Raji (cell line): Measurements from ENCODE around the gene AIRE.
"Not testable (repeated sequence)": the region's sequence is repeated elsewhere in the genome, so short reads cannot be mapped to it uniquely, and the experiment has no call there.

ENCODE experiments used
- POLR2A ChIP-seq: IDR thresholded peaks from 2 replicates; pipeline ENCODE4 v1.6.1; 2011; ENCODE audit warnings: low read depth, low read length, control low read depth; ENCODE audit not compliant: insufficient read depth

Gene AIRE

DNA sequence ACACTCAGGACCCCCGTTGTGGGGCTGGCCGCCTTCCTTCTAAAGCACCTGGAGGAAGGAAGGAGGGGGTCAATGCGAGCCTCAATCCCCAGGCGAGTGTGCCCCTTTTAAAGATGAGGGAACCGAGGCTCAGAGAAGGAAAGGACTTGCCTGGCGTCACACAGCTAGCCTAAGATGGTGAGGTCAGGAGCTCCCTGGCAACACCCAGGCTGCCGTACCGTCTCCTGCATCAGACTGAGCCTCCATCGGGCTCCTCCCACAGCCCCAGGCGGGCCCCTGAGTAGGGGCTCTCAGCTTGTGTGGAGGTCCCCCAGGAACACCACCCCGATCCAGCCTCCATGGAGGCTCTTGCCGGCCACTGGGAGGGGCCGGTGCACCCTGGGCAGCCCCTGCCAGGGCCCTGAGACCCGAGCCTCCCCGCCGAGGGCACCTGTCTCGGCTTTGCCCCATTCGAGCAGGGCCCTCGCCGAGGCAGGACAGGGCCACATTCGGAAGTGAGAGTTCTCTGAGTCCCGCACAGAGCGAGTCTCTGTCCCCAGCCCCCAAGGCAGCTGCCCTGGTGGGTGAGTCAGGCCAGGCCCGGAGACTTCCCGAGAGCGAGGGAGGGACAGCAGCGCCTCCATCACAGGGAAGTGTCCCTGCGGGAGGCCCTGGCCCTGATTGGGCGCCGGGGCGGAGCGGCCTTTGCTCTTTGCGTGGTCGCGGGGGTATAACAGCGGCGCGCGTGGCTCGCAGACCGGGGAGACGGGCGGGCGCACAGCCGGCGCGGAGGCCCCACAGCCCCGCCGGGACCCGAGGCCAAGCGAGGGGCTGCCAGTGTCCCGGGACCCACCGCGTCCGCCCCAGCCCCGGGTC lies at the start of gene AIRE:
AIRE (plus strand) TSS at position 739 of the 855 bp plus-strand sequence. CDS start 131 bp downstream, outside the sequence.
- TF ChIP-seq POLR2A = no peak

DNA sequence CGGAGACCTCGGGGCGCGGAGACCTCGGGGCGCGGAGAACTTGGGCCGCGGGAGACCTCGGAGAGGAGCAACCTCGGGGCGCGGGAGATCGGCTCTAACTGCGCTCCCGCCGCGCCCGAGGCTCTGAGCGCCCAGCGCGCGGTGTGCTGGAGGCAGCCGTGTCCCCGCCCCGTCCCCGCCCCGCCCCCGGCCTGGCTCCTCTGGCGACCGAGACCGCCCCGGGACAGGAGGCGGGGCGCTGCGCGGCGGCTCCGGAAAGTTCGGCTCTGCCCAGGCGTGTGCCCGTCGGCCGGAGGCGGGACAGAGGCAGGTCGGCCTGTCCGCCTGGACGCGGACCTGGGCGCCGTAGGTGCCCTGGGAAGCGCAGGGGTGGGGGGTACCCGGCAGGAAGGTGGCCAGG lies 44.8 kb upstream of the AIRE start, which contains the start of gene ICOSLG:
ICOSLG (minus strand) TSS at position 102 of the 400 bp plus-strand sequence. CDS start 126 bp downstream, outside the sequence.
- not testable (repeated sequence) for TF ChIP-seq POLR2A

DNA sequence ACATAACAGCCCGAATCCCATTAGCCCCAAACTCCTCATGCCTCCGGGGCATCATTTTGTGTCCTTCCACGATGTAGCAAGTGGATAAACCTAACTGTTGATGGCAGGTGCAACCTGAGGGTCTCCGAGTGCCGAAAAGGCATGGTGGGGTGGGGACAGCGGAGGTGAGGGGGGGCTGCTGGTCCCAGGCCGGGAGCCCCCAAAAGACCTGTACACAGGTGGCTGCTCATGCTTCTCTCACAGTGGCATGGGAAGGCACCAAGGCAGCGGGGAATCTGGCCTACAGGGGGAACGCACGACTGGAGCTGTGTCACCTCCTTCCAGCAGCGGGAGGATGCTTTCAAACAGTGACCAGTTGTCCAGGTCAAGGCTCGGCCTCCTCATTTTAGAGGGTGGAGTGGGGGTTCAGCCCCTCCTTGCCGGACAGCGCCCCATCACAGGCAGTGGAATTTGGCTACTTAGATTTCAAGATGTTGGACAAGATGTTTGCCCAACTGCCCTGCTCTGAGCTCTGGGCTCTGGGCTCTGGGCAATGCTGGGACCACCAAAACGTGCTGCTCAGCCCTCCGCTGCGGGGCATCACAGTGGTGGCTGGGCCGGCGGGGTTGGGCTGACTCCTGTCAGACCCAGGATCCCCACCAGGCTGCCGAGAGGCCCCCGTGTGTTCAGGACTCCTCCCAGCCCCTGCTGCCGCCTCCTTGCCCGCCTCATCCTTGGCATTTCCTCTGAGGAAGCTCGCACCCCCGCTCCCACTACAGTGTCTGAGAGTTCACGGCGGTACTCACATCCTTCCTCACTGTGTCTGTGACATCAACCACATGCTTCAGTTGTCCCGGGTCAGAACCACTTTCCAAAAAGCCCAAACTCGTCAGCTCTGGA lies 31.6 kb upstream of the AIRE start:
- TF ChIP-seq POLR2A = no peak

DNA sequence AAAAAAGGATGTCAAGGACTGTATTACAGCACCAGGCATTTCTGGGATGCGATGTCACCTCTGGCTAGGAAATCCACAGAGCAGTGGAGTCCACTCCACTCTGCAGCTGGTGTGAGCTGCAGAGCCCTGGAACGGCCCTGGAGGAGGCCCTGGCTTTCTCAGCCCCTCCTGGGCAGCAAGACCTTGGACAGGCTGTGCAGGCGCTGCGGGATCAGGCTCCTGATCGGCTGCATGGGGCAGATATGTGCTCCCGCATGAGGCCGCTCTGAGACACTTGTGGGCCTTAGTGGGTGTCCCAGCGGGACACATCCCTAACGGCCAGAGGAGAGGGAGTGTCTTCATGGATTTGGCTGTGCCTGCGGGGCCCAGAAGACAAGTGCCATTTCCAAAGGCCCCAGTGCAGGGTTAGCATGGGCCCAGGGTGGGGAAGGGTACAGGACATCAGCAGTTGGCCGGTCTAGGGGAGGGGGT lies 30.1 kb upstream of the AIRE start:
- no peak for TF ChIP-seq POLR2A

DNA sequence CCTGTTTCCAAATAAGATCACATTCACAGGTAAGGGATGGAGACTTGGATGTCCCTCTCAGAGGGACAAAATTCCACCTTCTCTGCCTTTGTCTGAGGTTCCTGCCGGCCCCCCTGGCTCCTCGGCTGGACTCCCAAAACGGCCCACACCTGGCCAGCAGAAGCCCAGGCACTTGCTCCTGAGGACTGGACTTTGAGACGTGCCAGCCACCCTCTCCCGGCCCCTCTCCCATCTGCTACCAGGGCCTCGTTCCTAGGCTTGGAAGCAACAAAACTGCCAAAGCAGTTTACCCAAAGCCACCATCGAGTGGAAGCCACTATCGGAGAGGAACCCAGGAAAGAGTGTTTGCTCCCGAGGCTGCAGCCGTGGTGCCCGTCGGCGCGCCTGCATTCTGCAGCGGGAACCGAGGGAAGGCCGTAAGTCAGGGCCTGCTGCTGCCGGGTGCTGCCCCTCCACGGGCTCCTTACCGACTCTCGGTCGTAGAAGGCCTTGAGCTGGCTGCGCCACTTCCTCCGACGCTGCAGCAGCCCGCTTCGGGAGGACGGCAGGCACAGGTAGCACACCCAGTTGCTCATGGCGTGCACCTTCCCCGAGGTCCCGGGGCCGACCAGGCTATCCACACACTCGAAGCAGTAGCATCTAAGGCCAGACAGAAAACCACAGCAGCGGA lies 27.5 kb upstream of the AIRE start:
- TF ChIP-seq POLR2A = no peak

DNA sequence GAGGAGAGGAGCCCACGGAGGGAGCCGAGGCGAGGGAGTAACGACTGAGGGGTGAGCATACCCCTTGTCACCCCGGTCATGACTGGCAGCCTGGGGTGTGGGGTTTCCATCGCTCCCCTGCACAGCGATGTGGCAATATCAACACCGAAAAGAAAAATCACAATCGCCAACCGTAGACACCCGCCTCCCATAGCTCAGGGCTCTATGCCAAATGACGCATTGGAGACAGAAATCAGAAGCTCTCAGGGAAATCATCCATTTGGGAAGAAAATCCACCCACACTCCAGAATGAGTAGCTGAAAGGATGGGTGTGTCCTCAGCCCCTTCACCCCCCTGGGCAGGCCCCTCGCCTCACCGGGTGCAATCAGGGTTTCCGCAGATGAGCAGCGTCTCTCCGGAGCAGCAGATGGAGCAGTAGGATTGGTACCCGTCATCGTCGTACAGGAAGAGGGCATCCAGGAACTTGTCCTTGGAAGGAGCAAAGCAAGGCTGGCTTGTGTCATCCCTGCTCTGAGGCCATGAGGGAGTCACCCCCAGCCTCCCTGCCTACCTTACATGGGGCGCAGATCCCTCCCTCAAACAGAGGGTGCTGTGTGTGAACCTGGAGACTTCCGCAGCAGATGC lies 26.5 kb upstream of the AIRE start:
- no peak for TF ChIP-seq POLR2A

DNA sequence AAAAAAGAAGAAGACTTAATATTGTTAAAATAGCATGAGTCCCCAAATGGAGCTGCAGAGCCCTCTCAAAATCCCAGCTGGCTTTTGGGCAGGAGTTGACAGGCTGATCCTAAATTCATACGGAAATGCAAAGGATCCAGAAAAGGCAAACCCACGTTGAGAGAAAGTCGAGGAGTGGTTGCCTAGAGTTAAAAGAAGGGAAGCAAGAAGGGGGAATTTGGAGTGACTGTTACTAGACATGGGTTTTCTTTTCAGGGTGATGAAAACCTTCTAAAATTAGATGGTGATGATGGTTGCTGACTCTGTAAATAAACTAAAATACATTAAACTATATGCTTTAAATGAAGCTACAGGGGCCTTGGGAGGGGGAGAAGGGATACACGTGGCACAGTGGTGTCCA lies 25.6 kb upstream of the AIRE start:
- TF ChIP-seq POLR2A = no peak

DNA sequence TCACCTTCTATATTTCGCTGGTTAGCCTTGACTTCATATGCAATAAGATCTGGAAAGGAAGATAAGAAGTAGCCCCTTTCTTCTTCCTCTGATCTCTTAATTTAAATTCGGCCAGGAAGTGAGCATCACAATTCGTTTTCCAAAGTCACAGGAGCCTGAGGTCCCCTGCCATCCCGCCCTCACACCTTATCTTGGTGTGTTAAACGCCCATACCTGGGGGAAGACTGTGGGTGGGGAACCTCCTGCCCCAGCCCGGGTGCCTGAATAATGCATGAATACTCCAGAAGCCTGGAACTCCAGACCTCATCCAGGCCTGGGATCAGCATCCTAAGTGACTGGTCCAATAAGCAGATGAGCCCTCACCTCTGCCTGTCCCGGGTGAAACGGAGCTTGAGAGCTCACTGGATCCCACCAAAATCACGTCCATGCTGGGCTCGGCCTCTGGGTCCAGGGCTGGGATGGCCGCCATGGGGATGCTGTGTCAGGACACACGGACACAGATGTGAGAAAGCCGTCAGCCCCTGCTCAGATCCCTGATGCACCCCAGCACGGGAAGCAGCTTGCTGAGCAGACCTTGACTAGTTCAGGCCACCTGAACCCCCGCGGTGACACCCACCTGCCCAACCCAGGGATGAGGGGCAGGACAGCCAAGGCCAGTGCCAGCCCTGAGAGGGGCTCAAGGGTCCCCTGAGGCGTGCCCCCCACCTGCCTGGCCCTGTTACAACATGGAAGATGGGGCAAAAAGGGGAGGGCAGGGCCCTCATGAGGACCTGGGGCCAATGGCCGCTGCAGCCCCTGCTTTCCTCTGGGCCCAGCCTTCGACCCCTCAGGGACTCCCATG lies 24.7 kb upstream of the AIRE start:
- TF ChIP-seq POLR2A = no peak

DNA sequence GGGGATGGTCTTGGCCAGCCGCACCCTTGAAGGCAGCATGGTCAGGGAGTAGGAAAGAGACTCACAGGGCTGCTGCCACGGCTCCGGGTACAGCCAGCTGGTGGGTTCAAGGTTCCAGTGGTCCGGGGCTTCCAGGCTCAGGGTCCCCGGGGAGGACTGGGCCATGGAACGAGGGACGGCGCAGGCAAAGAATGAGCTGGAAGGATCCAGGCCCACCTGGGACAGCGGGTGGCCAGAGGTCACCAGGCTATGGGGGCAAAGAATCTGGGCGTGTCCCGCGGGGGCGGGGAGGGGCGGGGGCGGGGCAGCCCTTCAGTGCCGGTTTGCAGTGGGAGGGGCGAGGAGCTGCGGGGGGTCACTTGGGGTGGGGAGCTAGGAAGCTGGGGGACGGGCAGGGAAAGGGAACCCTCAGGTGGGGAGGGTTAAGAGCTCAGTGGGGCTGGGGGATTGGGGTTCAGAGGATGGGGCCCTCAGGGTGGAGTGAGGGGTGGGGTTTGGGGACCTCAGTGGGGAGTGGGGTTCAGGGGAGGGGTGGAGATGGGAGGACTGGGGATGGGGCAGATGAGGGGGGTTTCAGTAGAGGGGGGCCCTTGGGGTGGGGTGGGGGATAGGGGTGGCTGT lies 23.9 kb upstream of the AIRE start, which contains the start of gene DNMT3L:
DNMT3L (minus strand) TSS at position 223 of the 621 bp plus-strand sequence. CDS start 638 bp downstream, outside the sequence.
- no peak for TF ChIP-seq POLR2A

DNA sequence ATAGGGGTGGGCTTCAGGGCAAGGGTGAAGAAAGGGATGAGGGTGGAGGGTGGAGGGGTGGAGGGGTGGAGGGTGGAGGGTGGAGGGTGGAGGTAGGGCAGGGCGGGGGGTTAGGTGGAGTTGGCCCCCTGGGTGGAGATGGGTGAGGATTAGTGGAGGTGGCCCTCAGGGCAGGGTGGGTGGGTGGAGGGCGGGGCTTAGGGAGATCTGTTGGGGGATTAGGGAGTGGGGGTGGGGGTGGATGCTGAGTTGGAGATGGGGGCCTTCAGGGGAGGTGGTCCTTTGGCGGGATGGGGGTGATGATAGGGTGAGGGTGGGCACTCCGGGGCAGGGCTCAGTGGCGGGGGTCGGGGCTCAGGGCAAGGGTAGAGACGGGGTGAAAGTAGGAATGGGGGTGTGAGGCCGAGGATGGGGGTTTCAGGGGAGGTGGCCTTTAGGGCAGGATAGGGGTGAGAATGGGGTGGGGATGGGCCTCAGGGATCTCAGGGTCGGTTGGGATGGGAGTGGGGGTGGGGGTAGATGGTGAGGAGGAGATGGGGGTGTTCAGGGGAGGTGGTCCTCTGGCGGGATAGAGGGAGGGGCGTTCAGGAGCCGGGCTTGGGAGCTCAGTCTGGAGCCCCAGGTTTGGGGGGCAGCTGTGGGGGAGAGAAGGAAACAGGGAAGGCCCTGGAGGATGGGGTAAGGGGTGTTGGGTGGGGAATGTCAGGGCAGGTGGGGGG lies 23.2 kb upstream of the AIRE start:
- TF ChIP-seq POLR2A = no peak

DNA sequence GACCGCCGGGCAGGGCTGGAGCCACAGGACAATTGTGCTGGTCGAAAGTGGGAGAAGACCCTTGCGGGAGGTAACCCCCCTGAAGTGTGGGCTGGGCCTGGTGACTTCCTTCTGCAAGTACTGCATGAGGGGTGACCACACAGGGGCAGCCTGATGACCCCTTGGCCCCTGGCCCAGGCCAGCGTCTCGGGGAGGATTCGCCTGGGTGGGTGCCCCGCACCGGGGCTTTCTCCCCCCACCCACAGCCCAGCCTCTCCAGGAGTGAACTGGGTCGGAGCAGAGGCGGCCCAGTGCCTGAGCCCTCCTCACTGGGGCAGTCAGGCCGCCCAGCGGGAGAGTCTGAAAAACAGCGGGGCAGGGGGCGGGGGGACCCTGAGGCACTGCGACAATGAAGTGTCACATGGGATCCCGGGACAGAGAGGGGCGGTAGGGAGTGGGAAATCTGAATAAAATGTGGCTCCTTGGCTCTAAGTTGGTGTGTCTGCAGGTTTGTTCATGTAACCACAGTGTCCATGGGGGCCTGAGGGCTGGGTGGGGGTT lies 22.4 kb upstream of the AIRE start:
- no peak for TF ChIP-seq POLR2A

DNA sequence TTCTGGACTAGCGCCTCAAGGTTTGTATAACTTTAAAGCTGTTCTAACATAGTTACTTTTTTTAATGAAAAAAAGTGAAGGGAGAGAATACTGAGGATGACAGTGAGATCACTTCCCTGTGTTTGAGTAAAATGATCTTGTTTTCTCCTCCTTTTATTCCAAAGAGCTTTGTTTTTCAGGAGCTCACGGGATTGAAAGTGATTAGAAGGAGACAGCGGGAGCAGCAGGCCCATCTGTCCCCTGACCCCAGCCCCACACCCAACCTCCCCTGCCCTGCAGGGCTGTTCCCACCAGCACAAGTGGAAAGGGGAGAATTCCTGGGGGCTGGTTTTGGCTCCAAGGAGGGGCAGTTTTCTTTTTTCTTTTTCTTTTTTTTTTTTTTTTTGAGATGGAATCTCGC lies 21.9 kb upstream of the AIRE start:
- TF ChIP-seq POLR2A = no peak
